IPS-18a (cell line): ENCODE results near the gene SH3PXD2B.
"Not testable (repeated sequence)": the region's sequence is repeated elsewhere in the genome, so short reads cannot be mapped to it uniquely, and the experiment has no call there.

Experiments used
- H3K27ac ChIP-seq: one replicate; pipeline ENCODE4 v1.5.1; 2013; ENCODE audit warnings: low read length
- H3K27me3 ChIP-seq: one replicate; pipeline ENCODE4 v1.6.1; 2013; ENCODE audit warnings: mild to moderate bottlenecking, low read length; ENCODE audit not compliant: control insufficient read depth, insufficient read depth
- H3K36me3 ChIP-seq: one replicate; pipeline ENCODE4 v1.6.1; 2013; ENCODE audit warnings: low read depth, low read length; ENCODE audit not compliant: control insufficient read depth
- H3K4me1 ChIP-seq: one replicate; pipeline ENCODE4 v1.6.1; 2013; ENCODE audit warnings: low read depth, low read length; ENCODE audit not compliant: control insufficient read depth
- H3K4me3 ChIP-seq: one replicate; pipeline ENCODE4 v1.5.1; 2013; ENCODE audit warnings: low read length
- H3K9ac ChIP-seq: one replicate; pipeline ENCODE4 v1.6.1; 2013; ENCODE audit warnings: mild to moderate bottlenecking, low read length, moderate library complexity
- H3K9me3 ChIP-seq: one replicate; pipeline ENCODE4 v1.6.1; 2013; ENCODE audit warnings: low read depth, low read length; ENCODE audit not compliant: control insufficient read depth

SH3PXD2B gene

GRCh38 chr5:172365948-172366608, 88.2 kb downstream of the SH3PXD2B start:
- Histone ChIP-seq H3K4me1 (no peaks in the 10 kb centered on the region), H3K4me3 (no peak overlapping the region), H3K9me3 (no peaks in the 10 kb centered on the region), H3K36me3 (peaks cover 9% of the 10 kb centered on the region), H3K27me3 (no peaks in the 10 kb centered on the region), H3K27ac (no peak overlapping the region), H3K9ac (no peak overlapping the region)

GRCh38 chr5:172364773-172365172, 89.6 kb downstream of the SH3PXD2B start:
- Histone ChIP-seq H3K4me3 (no peak overlapping the region), H3K4me1 (no peaks in the 10 kb centered on the region), H3K9ac (no peak overlapping the region), H3K36me3 (peaks cover 9% of the 10 kb centered on the region), H3K9me3 (no peaks in the 10 kb centered on the region), H3K27ac (no peak overlapping the region), H3K27me3 (no peaks in the 10 kb centered on the region)

DNA sequence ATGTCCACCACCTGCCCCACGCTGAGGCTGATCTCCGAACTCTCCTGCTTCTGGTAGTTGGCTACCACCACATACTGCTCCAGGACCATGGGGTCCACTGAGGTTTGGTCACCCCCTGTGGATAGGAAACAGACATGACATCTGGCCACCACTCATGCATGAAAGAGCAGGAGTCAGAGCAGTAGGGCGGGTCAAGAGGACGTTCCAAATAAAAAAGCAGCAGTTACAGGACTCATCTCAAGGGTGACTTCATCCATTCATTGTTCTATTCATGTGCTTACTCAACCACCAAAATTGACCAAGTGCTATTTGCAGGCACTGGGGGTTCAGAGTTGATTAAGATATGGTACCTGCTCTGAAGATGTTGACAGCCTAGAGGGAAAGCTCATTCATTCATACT, 91.6 kb downstream of the SH3PXD2B start:
- no peaks in the 10 kb centered on the region for H3K9me3 ChIP-seq
- no peaks in the 10 kb centered on the region for H3K4me1 ChIP-seq
- no peaks in the 10 kb centered on the region for H3K27me3 ChIP-seq
- H3K9ac ChIP-seq, result no peak overlapping the region
- peaks cover 25% of the 10 kb centered on the region for H3K36me3 ChIP-seq
- no peak overlapping the region for H3K27ac ChIP-seq
- H3K4me3 ChIP-seq, result no peak overlapping the region

DNA sequence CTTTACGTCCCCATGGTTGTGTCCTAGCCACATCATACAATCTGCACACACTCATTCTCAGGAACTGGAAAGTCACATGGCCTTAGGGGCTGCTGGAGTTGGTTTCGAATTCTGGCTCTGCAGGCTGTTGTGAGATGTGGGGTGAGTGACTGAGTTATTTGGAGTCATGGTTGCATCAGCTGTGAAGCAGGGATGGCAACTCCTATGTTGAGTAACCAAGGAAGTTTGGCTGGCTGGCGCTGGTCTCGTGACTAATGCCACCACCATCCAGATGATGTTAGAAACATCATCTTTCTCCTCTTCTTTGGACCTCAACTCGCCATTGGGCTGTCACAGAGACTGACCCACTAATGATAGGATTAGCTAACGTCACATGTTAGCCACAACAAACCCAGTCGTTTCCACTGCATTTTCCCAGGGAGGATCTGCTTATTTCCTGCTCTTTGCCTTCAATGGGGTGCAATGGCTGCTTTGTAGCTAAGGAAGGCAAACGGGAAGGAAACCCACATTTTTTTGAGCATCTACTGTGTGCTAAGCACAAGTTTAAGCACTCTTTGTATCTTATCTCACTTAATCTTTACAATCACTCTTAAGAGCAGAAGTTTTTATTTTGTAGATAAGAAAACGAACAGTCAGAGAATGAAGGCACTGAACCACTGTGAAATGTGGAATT, 92.6 kb downstream of the SH3PXD2B start:
- Histone ChIP-seq H3K9ac (no peak overlapping the region), H3K9me3 (no peaks in the 10 kb centered on the region), H3K27me3 (no peaks in the 10 kb centered on the region), H3K36me3 (peaks cover 29% of the 10 kb centered on the region), H3K27ac (no peak overlapping the region), H3K4me1 (no peaks in the 10 kb centered on the region), H3K4me3 (no peak overlapping the region)

GRCh38 chr5:172358345-172358744, 96.0 kb downstream of the SH3PXD2B start:
- H3K9ac ChIP-seq, result no peak overlapping the region
- peaks cover 51% of the 10 kb centered on the region for H3K36me3 ChIP-seq
- H3K9me3 ChIP-seq, result no peaks in the 10 kb centered on the region
- H3K27me3 ChIP-seq, result no peaks in the 10 kb centered on the region
- H3K4me3 ChIP-seq, result no peak overlapping the region
- H3K4me1 ChIP-seq, result no peaks in the 10 kb centered on the region
- no peak overlapping the region for H3K27ac ChIP-seq

DNA sequence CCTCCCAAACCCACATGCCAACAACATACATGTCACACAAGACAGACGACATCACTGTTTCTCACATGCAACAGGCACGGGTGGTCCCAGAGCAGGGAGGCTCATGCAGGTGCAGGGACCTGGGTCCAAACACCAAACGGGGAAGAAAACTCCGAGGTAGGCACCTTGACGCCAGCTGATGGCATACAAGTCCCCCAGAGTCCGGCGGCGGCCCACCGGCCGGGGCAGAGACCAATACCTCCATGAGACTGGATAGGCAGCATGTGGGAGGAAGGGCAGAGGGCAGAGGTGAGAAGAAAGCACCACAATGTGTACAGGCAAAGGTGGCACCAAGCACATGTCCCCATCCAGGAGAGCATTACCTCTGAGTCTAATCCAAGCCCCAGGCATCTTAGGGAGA, 97.8 kb downstream of the SH3PXD2B start:
- H3K9ac ChIP-seq, result no peak overlapping the region
- no peak overlapping the region for H3K4me3 ChIP-seq
- no peaks in the 10 kb centered on the region for H3K27me3 ChIP-seq
- peaks cover 55% of the 10 kb centered on the region for H3K36me3 ChIP-seq
- H3K4me1 ChIP-seq, result no peaks in the 10 kb centered on the region
- H3K27ac ChIP-seq, result no peak overlapping the region
- H3K9me3 ChIP-seq, result no peaks in the 10 kb centered on the region

GRCh38 chr5:172356047-172356446, 98.3 kb downstream of the SH3PXD2B start:
- peaks cover 58% of the 10 kb centered on the region for H3K36me3 ChIP-seq
- H3K27me3 ChIP-seq, result no peaks in the 10 kb centered on the region
- no peak overlapping the region for H3K27ac ChIP-seq
- H3K4me3 ChIP-seq, result no peak overlapping the region
- H3K9me3 ChIP-seq, result no peaks in the 10 kb centered on the region
- no peak overlapping the region for H3K9ac ChIP-seq
- H3K4me1 ChIP-seq, result no peaks in the 10 kb centered on the region

DNA sequence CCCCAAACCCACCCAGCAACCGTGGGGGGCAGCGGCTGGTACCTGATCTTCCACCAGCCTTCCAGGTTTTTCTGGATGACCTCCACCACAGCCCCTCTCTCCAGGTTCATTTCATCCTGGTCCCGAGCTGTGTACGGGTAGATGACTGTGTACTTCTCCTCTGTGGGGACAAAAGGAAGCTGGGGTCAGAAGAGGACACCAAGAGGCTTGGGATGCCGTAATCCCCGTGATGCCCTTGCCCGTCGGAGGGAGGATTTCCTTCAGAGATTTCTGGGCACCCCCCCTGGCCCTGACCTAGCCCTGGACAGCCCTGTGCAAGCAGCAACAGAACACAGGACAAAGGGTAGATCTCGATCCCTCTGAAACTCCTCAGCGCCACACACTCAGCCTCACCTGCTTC, 100.5 kb downstream of the SH3PXD2B start:
- no peaks in the 10 kb centered on the region for H3K27me3 ChIP-seq
- peaks cover 66% of the 10 kb centered on the region for H3K36me3 ChIP-seq
- H3K27ac ChIP-seq, result no peak overlapping the region

GRCh38 chr5:172353271-172353812, 101.0 kb downstream of the SH3PXD2B start:
- Histone ChIP-seq H3K9me3 (no peaks in the 10 kb centered on the region), H3K27me3 (no peaks in the 10 kb centered on the region), H3K36me3 (peaks cover 61% of the 10 kb centered on the region), H3K9ac (no peak overlapping the region), H3K27ac (no peak overlapping the region), H3K4me1 (no peaks in the 10 kb centered on the region), H3K4me3 (no peak overlapping the region)

More for the DNA sequence above, 100.5 kb downstream of the SH3PXD2B start:
- no peak overlapping the region for H3K4me3 ChIP-seq
- no peaks in the 10 kb centered on the region for H3K9me3 ChIP-seq
- no peak overlapping the region for H3K9ac ChIP-seq
- no peaks in the 10 kb centered on the region for H3K4me1 ChIP-seq

DNA sequence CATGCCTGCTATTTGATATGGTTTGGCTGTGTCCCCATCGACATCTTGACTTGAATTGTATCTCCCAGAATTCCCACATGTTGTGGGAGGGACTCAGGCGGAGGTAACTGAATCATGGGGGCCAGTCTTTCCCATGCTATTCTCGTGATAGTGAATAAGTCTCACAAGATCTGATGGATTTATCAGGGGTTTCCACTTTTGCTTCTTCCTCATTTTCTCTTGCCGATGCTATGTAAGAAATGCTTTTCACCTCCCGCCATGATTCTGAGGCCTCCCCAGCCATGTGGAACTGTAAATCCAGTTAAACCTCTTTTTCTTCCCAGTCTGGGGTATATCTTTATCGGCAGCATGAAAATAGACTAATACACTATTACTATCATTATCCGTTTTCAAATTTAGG, 101.8 kb downstream of the SH3PXD2B start:
- H3K27ac ChIP-seq, H3K9ac ChIP-seq, H3K4me3 ChIP-seq, H3K9me3 ChIP-seq, H3K27me3 ChIP-seq, H3K4me1 ChIP-seq: not testable (repeated sequence)
- H3K36me3 ChIP-seq, result peaks cover 61% of the 10 kb centered on the region

DNA sequence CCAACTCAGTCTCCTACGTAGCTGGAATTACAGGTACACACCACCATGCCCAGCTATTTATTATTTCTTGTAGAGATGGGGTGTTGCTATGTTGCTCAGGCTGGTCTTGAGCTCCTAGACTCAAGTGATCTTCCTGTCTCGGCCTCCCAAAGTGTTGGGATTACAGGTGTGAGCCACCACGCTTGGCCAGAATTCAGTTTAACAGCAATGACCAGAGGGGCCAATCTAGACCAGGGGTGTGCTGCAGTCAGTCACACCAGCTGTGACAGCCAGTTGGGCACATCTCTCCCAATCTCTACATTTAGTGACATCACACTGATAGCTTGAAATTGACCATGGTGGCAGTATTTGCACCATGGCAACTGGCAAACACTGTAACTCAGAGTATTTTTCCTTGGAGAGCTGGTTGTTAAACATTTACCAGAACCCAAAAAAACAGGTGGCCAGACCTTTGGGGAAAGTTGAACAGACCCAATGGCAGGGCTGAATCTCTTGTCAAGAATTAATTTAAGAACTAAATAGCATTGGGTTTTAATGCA, 103.0 kb downstream of the SH3PXD2B start:
- H3K4me1 ChIP-seq, result no peaks in the 10 kb centered on the region
- H3K9me3 ChIP-seq, result no peaks in the 10 kb centered on the region
- H3K27ac ChIP-seq, result no peak overlapping the region
- no peak overlapping the region for H3K9ac ChIP-seq
- no peaks in the 10 kb centered on the region for H3K27me3 ChIP-seq
- no peak overlapping the region for H3K4me3 ChIP-seq
- peaks cover 68% of the 10 kb centered on the region for H3K36me3 ChIP-seq
